ENCODE data around the gene ZNF19. TPM values are rescaled to one million over a fixed set of nuclear protein-coding genes. Genes with fewer than 3 reads are reported as not detected.
A peak's percentile ranks its signal among the peaks of the same experiment; 100 is the strongest.

ZNF19 gene
- total and polyA plus RNA-seq, 2 donors (not counting 3 experiments of a cell fraction or from before 2014, with no cell fraction given) = 0.98 to 2.6 TPM

DNA sequence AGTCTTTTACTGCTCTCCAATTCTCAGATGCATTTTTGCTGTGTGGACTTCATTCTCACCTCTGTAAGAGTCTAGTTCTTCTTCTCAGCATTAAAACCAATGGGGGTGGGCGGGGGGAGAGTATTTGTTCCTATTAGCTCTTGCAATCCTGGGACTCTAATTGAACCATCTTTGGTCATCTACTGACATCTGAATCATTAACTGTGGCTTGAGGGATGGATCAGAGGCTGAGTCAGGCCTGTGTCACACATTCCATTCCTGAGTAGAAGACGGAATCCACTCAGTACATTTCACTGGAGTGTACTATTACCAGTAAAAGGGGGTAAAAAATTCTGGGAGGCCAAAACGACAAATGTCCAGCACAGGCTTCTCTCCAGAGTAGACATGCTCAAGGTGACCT lies 14.3 kb downstream of the ZNF19 start:
- no peaks in the 10 kb centered on the region for H3K4me1 ChIP-seq (ENCODE audit: control insufficient read depth, extremely low read depth, insufficient read depth, low read length)
- POLR2A ChIA-PET = no interaction called here
- no peaks in the 10 kb centered on the region for H3K9me3 ChIP-seq (replicated peaks; ENCODE audit: control insufficient read depth, insufficient read depth, low read length)
- H3K4me3 ChIP-seq (replicated peaks in 1 of 3; ENCODE audit: insufficient read depth in 1 of 3, low read depth in 1 of 3, low read length in 3 of 3) = no peak overlapping the region
- no TSS peak for BruUV-seq (replicated peaks)
- dilution Hi-C loops (cut with MboI; ENCODE audit: extremely low pct_ligation_motif_present, low sequenced_read_pairs) (no loop called here), intact Hi-C loops (cut with micrococcal nuclease) (no loop called here)
- FAIRE-seq (no peak), DNase-seq (ENCODE audit: low read depth, low spot score) (no peak)
- TF ChIP-seq EZH2 (IDR thresholded peaks at IDR 0.05; ENCODE audit: borderline replicate concordance, low read depth, low read length, severe bottlenecking) (no peak), FOS (IDR thresholded peaks at IDR 0.05; ENCODE audit: borderline replicate concordance, insufficient read depth, low read length) (peak; percentile 72)
- CTCF ChIA-PET = no interaction called here
- H3K9me1 ChIP-seq (replicated peaks; ENCODE audit: control insufficient read depth, extremely low read depth, insufficient read depth, low read length) = no peaks in the 10 kb centered on the region
- no peaks in the 10 kb centered on the region for H4K20me1 ChIP-seq (replicated peaks; ENCODE audit: control insufficient read depth, extremely low read depth, insufficient read depth, low read length)
- H3K27ac ChIP-seq (ENCODE audit: insufficient read depth, low read depth, low read length) = no peak overlapping the region
- H2AFZ ChIP-seq (ENCODE audit: low read depth, low read length) = no peak overlapping the region
- H3K79me2 ChIP-seq (ENCODE audit: control insufficient read depth, insufficient read depth, low read length) = no peaks in the 10 kb centered on the region
- H3K4me2 ChIP-seq (ENCODE audit: insufficient read depth, low read length) = no peak overlapping the region
- H3K9ac ChIP-seq (replicated peaks; ENCODE audit: extremely low read depth, insufficient read depth, low read length) = no peak overlapping the region
- no peaks in the 10 kb centered on the region for H3K27me3 ChIP-seq (ENCODE audit: control insufficient read depth in 2 of 2, insufficient read depth in 2 of 2, low read length in 2 of 2)
- H3K36me3 ChIP-seq (ENCODE audit: control insufficient read depth in 2 of 2, extremely low read depth in 1 of 2, insufficient read depth in 2 of 2, low read length in 2 of 2) = no peaks in the 10 kb centered on the region

DNA sequence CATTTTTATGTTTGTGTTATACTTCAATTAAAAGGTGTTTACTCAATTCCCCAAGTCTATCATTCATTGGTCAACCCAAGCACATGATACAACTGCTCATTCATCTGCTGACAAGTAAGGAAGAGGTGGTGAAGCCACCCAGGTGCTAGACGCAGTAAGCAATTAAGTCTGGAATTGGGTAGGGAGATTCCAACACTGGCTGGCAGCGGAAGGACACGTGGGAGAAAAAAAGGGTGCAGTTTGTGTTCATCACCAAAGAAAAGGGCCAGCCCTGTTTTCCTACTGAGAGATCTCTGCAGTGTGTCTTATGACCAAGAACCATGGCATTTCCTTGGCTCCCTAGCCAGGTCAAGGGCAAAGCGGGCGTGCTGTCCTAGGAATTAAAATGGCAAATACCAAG lies 15.2 kb downstream of the ZNF19 start:
- POLR2A ChIA-PET = no interaction called here
- Histone ChIP-seq H2AFZ (ENCODE audit: low read depth, low read length) (no peak overlapping the region), H3K9me1 (replicated peaks; ENCODE audit: control insufficient read depth, extremely low read depth, insufficient read depth, low read length) (no peaks in the 10 kb centered on the region), H3K4me2 (ENCODE audit: insufficient read depth, low read length) (no peak overlapping the region), H3K9me3 (replicated peaks; ENCODE audit: control insufficient read depth, insufficient read depth, low read length) (no peaks in the 10 kb centered on the region), H4K20me1 (replicated peaks; ENCODE audit: control insufficient read depth, extremely low read depth, insufficient read depth, low read length) (no peaks in the 10 kb centered on the region), H3K4me1 (ENCODE audit: control insufficient read depth, extremely low read depth, insufficient read depth, low read length) (no peaks in the 10 kb centered on the region), H3K79me2 (ENCODE audit: control insufficient read depth, insufficient read depth, low read length) (no peaks in the 10 kb centered on the region), H3K4me3 (replicated peaks in 1 of 3; ENCODE audit: insufficient read depth in 1 of 3, low read depth in 1 of 3, low read length in 3 of 3) (no peak overlapping the region), H3K27me3 (ENCODE audit: control insufficient read depth in 2 of 2, insufficient read depth in 2 of 2, low read length in 2 of 2) (no peaks in the 10 kb centered on the region), H3K27ac (ENCODE audit: insufficient read depth, low read depth, low read length) (no peak overlapping the region), H3K36me3 (ENCODE audit: control insufficient read depth in 2 of 2, extremely low read depth in 1 of 2, insufficient read depth in 2 of 2, low read length in 2 of 2) (no peaks in the 10 kb centered on the region), H3K9ac (replicated peaks; ENCODE audit: extremely low read depth, insufficient read depth, low read length) (no peak overlapping the region)
- CTCF ChIA-PET = no interaction called here
- dilution Hi-C loops (cut with MboI; ENCODE audit: extremely low pct_ligation_motif_present, low sequenced_read_pairs) = no loop called here
- FAIRE-seq = no peak
- DNase-seq (ENCODE audit: low read depth, low spot score) = no peak
- no TSS peak for BruUV-seq (replicated peaks)
- intact Hi-C loops (cut with micrococcal nuclease) = no loop called here
- no peak for TF ChIP-seq FOS (IDR thresholded peaks at IDR 0.05; ENCODE audit: borderline replicate concordance, insufficient read depth, low read length)
- no peak for TF ChIP-seq MYC (IDR thresholded peaks at IDR 0.05; ENCODE audit: low read depth, low read length)
- no peak for TF ChIP-seq EZH2 (IDR thresholded peaks at IDR 0.05; ENCODE audit: borderline replicate concordance, low read depth, low read length, severe bottlenecking)
- TF ChIP-seq, protein P1, sequence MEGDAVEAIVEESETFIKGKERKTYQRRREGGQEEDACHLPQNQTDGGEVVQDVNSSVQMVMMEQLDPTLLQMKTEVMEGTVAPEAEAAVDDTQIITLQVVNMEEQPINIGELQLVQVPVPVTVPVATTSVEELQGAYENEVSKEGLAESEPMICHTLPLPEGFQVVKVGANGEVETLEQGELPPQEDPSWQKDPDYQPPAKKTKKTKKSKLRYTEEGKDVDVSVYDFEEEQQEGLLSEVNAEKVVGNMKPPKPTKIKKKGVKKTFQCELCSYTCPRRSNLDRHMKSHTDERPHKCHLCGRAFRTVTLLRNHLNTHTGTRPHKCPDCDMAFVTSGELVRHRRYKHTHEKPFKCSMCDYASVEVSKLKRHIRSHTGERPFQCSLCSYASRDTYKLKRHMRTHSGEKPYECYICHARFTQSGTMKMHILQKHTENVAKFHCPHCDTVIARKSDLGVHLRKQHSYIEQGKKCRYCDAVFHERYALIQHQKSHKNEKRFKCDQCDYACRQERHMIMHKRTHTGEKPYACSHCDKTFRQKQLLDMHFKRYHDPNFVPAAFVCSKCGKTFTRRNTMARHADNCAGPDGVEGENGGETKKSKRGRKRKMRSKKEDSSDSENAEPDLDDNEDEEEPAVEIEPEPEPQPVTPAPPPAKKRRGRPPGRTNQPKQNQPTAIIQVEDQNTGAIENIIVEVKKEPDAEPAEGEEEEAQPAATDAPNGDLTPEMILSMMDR (IDR thresholded peaks at IDR 0.05; ENCODE audit: extremely low read depth in 1 of 2, insufficient read depth in 1 of 2, low read depth in 1 of 2, low read length in 2 of 2) = no peak
- TF ChIP-seq GATA2 (IDR thresholded peaks at IDR 0.05; ENCODE audit: insufficient read depth, insufficient read length, low read depth, low read length) = no peak
- no peak for TF ChIP-seq POLR2A (IDR thresholded peaks at IDR 0.05; ENCODE audit: low read depth, low read length)
- TF ChIP-seq POLR2AphosphoS5 (IDR thresholded peaks at IDR 0.05; ENCODE audit: insufficient read depth, low read depth, low read length) = no peak

Data from endothelial cell of umbilical vein (primary cell).